GM23338 (cell line): Measurements from ENCODE around the gene CACNA1G. TPM values are rescaled to one million over a fixed set of nuclear protein-coding genes. Genes with fewer than 3 reads are reported as not detected.

ENCODE experiments used
- ATAC-seq: fragments of 200-7000 bp; cut with Tn5 transposase; 3 replicates; pipeline ENCODE4 v1.9.1; 2020
- DNase-seq: peaks from one replicate; pipeline ENCODE4 v3.0.0-alpha.2; 2015; ENCODE audit warnings: low spot score
- H2AFZ ChIP-seq: fragments of 200-600 bp; sonication (generic); 2 replicates; pipeline ENCODE4 v1.8.0; 2016; ENCODE audit warnings: antibody characterized with exemption, mild to moderate bottlenecking, moderate library complexity
- H3F3A ChIP-seq: fragments of 200-600 bp; sonication (generic); replicated peaks from 2 replicates; pipeline ENCODE4 v1.8.0; 2017; ENCODE audit warnings: antibody characterized with exemption, mixed run types, low read depth
- H3K27ac ChIP-seq: fragments of 200-600 bp; sonication (generic); 2 replicates; pipeline ENCODE4 v1.6.1; 2016; ENCODE audit warnings: low read depth
- H3K27me3 ChIP-seq: fragments of 200-600 bp; sonication (generic); 2 replicates; pipeline ENCODE4 v1.8.0; 2016; ENCODE audit warnings: mild to moderate bottlenecking, mixed run types, moderate library complexity; ENCODE audit not compliant: insufficient read depth
- H3K36me3 ChIP-seq: fragments of 200-600 bp; sonication (generic); 2 replicates; pipeline ENCODE4 v1.8.0; 2016; ENCODE audit warnings: mild to moderate bottlenecking; ENCODE audit not compliant: insufficient read depth
- H3K4me1 ChIP-seq: fragments of 200-600 bp; sonication (generic); 2 replicates; pipeline ENCODE4 v1.8.0; 2016; ENCODE audit warnings: mild to moderate bottlenecking, moderate library complexity; ENCODE audit not compliant: insufficient read depth
- H3K4me2 ChIP-seq: fragments of 200-600 bp; sonication (generic); 2 replicates; pipeline ENCODE4 v1.7.1; 2017; ENCODE audit warnings: mixed run types
- H3K4me3 ChIP-seq: fragments of 200-600 bp; sonication (generic); 2 replicates; pipeline ENCODE4 v1.6.1; 2016; ENCODE audit warnings: mixed run types
- H3K79me2 ChIP-seq: fragments of 200-600 bp; sonication (generic); replicated peaks from 2 replicates; pipeline ENCODE4 v1.8.0; 2017; ENCODE audit warnings: mild to moderate bottlenecking; ENCODE audit not compliant: insufficient read depth
- H3K9me2 ChIP-seq: fragments of 200-600 bp; sonication (generic); 2 replicates; pipeline ENCODE4 v1.8.0; 2017; ENCODE audit not compliant: insufficient read depth
- H4K20me1 ChIP-seq: fragments of 200-600 bp; sonication (generic); replicated peaks from 2 replicates; pipeline ENCODE4 v1.8.0; 2017; ENCODE audit warnings: mild to moderate bottlenecking; ENCODE audit not compliant: insufficient read depth
- H3K27ac Mint-ChIP-seq: 2 replicates; pipeline ENCODE4 v1.8.0; 2020; ENCODE audit warnings: inconsistent platforms, mild to moderate bottlenecking, moderate library complexity, mixed read lengths
- H3K27me3 Mint-ChIP-seq: 3 replicates; pipeline ENCODE4 v1.8.0; 2022; ENCODE audit warnings: low read depth, mild to moderate bottlenecking, moderate library complexity, mixed read lengths, inconsistent platforms; ENCODE audit not compliant: insufficient read depth, poor library complexity
- H3K36me3 Mint-ChIP-seq: 3 replicates; pipeline ENCODE4 v1.8.0; 2021; ENCODE audit warnings: low read depth, mild to moderate bottlenecking, inconsistent platforms, moderate library complexity, mixed read lengths
- H3K4me1 Mint-ChIP-seq: 3 replicates; pipeline ENCODE4 v1.8.0; 2020; ENCODE audit warnings: mild to moderate bottlenecking, inconsistent platforms, mixed read lengths
- H3K4me3 Mint-ChIP-seq: 3 replicates; pipeline ENCODE4 v1.8.0; 2021; ENCODE audit warnings: moderate library complexity, mild to moderate bottlenecking, inconsistent platforms, mixed read lengths
- H3K9me3 Mint-ChIP-seq: 3 replicates; pipeline ENCODE4 v1.8.0; 2020; ENCODE audit warnings: moderate library complexity, mild to moderate bottlenecking, inconsistent platforms, mixed read lengths
- CREB1 ChIP-seq: fragments of 250-450 bp; sonication (Bioruptor Pico); IDR thresholded peaks from 2 replicates; pipeline ENCODE4 v1.5.0; 2020; ENCODE audit warnings: low read depth, mild to moderate bottlenecking, moderate library complexity
- EZH2 ChIP-seq: fragments of 200-600 bp; sonication (generic); IDR thresholded peaks from one replicate; pipeline ENCODE4 v1.8.0; 2017; ENCODE audit warnings: antibody characterized with exemption, mild to moderate bottlenecking, low read depth; ENCODE audit not compliant: unreplicated experiment
- JUNB ChIP-seq: IDR thresholded peaks from one replicate; pipeline ENCODE4 v1.6.1; 2016; ENCODE audit warnings: antibody characterized with exemption; ENCODE audit not compliant: unreplicated experiment
- NANOG ChIP-seq: IDR thresholded peaks from 2 replicates; pipeline ENCODE4 v1.6.1; 2016; ENCODE audit warnings: antibody characterized with exemption, borderline replicate concordance
- POLR2AphosphoS5 ChIP-seq: IDR thresholded peaks from 2 replicates; pipeline ENCODE4 v1.6.1; 2016; ENCODE audit warnings: antibody characterized with exemption, low read depth
- STAT1 ChIP-seq: IDR thresholded peaks from one replicate; pipeline ENCODE4 v1.6.1; 2016; ENCODE audit warnings: antibody characterized with exemption; ENCODE audit not compliant: unreplicated experiment
- ZNF114 ChIP-seq: fragments of 250-450 bp; sonication (Bioruptor Pico); IDR thresholded peaks from 2 replicates; pipeline ENCODE4 v1.5.0; 2020; ENCODE audit warnings: mild to moderate bottlenecking, moderate library complexity
- ZNF331 ChIP-seq: fragments of 250-450 bp; sonication (Bioruptor Pico); IDR thresholded peaks from 2 replicates; pipeline ENCODE4 v1.5.0; 2020; ENCODE audit warnings: low read depth, mild to moderate bottlenecking, moderate library complexity
- polyA plus RNA-seq: library from polyadenylated mRNA; unstranded; fragments of >200 nt; fragmentation: Nextera tagmentation; extraction: Ambion mirVana; gene quantifications from 2 replicates; pipeline ENCODE4 v1.2.1, GENCODE V29; 2016
- total RNA-seq: library from RNA; depleted of rRNA; stranded (reverse); fragments of >200 nt; shearing (Covaris generic); gene quantifications from 2 replicates; pipeline ENCODE4 v1.2.3, GENCODE V29; 2014
- TF ChIP-seq, protein P1 (sequence below): IDR thresholded peaks from one replicate; pipeline ENCODE4 v1.6.1; 2018; ENCODE audit warnings: antibody characterized with exemption; ENCODE audit not compliant: unreplicated experiment
- TF ChIP-seq, protein P2 (sequence below), 2 experiments: fragments of 200-600 bp in 1 of 2; sonication (generic) in 1 of 2; conservative IDR thresholded peaks; 2 replicates each; pipeline versions ENCODE4 v1.5.1 to v1.6.1; 2016 to 2017; ENCODE audit warnings: antibody characterized with exemption in 2 of 2, low read depth in 2 of 2, mild to moderate bottlenecking in 2 of 2, moderate library complexity in 1 of 2
- TF ChIP-seq, protein P3 (sequence below): IDR thresholded peaks from 2 replicates; pipeline ENCODE4 v1.6.1; 2016; ENCODE audit warnings: antibody characterized with exemption
- TF ChIP-seq, protein P4 (sequence below): fragments of 250-450 bp; sonication (Bioruptor Pico); IDR thresholded peaks from 2 replicates; pipeline ENCODE4 v1.5.0; 2020; ENCODE audit warnings: mild to moderate bottlenecking, moderate library complexity

The CACNA1G gene
- total and polyA plus RNA-seq, 2 experiments from 2014 or later = 1.4 to 5.1 TPM

DNA sequence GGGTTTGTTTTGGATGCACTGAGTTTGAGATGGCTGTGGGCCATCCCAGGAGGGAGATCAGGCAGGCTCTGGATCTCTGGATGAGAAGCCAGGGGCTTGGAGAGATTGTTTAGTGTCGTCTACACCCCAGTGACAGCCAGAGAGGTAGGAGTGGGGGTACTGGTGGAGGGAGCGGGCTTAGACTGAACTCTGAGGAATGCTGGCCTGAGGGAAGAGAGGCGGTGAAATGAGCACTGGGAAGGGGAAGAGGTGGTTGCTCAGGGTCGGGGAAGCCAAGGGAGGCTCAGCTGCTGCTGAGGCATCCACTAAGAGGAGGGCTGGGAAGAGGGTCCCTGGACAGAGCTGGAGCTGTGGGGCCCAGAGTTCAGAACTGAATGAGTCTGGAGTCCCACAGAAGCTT lies 23.6 kb downstream of the CACNA1G start (continued):
- TF ChIP-seq, protein P1, sequence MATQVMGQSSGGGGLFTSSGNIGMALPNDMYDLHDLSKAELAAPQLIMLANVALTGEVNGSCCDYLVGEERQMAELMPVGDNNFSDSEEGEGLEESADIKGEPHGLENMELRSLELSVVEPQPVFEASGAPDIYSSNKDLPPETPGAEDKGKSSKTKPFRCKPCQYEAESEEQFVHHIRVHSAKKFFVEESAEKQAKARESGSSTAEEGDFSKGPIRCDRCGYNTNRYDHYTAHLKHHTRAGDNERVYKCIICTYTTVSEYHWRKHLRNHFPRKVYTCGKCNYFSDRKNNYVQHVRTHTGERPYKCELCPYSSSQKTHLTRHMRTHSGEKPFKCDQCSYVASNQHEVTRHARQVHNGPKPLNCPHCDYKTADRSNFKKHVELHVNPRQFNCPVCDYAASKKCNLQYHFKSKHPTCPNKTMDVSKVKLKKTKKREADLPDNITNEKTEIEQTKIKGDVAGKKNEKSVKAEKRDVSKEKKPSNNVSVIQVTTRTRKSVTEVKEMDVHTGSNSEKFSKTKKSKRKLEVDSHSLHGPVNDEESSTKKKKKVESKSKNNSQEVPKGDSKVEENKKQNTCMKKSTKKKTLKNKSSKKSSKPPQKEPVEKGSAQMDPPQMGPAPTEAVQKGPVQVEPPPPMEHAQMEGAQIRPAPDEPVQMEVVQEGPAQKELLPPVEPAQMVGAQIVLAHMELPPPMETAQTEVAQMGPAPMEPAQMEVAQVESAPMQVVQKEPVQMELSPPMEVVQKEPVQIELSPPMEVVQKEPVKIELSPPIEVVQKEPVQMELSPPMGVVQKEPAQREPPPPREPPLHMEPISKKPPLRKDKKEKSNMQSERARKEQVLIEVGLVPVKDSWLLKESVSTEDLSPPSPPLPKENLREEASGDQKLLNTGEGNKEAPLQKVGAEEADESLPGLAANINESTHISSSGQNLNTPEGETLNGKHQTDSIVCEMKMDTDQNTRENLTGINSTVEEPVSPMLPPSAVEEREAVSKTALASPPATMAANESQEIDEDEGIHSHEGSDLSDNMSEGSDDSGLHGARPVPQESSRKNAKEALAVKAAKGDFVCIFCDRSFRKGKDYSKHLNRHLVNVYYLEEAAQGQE = no peak
- TF ChIP-seq POLR2AphosphoS5 (no peak), ZNF331 (CRISPR knock-in tag) (no peak), NANOG (no peak), STAT1 (no peak), CREB1 (CRISPR knock-in tag) (no peak), ZNF114 (CRISPR knock-in tag) (no peak)
- TF ChIP-seq, protein P2, sequence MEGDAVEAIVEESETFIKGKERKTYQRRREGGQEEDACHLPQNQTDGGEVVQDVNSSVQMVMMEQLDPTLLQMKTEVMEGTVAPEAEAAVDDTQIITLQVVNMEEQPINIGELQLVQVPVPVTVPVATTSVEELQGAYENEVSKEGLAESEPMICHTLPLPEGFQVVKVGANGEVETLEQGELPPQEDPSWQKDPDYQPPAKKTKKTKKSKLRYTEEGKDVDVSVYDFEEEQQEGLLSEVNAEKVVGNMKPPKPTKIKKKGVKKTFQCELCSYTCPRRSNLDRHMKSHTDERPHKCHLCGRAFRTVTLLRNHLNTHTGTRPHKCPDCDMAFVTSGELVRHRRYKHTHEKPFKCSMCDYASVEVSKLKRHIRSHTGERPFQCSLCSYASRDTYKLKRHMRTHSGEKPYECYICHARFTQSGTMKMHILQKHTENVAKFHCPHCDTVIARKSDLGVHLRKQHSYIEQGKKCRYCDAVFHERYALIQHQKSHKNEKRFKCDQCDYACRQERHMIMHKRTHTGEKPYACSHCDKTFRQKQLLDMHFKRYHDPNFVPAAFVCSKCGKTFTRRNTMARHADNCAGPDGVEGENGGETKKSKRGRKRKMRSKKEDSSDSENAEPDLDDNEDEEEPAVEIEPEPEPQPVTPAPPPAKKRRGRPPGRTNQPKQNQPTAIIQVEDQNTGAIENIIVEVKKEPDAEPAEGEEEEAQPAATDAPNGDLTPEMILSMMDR (conservative IDR thresholded peaks at IDR 0.05; ENCODE audit: low read depth in 2 of 2) = no peak
- TF ChIP-seq, protein P3, sequence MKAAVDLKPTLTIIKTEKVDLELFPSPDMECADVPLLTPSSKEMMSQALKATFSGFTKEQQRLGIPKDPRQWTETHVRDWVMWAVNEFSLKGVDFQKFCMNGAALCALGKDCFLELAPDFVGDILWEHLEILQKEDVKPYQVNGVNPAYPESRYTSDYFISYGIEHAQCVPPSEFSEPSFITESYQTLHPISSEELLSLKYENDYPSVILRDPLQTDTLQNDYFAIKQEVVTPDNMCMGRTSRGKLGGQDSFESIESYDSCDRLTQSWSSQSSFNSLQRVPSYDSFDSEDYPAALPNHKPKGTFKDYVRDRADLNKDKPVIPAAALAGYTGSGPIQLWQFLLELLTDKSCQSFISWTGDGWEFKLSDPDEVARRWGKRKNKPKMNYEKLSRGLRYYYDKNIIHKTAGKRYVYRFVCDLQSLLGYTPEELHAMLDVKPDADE = no peak

DNA sequence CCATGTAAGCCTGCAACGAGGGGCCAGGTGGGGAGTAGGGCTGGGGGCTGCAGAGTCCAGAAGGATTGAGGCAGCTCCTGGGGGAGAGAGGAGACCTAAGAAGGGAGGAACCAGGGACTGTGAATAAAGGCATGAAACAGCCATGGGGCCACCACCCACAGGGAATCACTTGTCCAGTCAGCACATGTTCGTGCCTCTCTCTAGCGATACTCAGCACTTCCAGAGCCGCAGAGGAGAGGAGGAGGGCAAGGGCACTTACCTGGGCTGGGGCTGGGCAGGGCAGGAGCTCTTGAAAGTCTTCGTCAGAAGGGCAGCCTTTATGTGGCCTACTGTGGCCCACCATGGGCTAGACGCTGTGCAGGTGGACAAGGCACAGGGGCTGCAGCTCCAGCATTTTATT lies 24.2 kb downstream of the CACNA1G start:
- peaks cover 25% of the 10 kb centered on the region for H3K27me3 Mint-ChIP-seq
- Histone ChIP-seq H3K9me2 (no peaks in the 10 kb centered on the region), H3K27me3 (no peaks in the 10 kb centered on the region), H3K4me3 (no peak overlapping the region), H3K4me1 (no peaks in the 10 kb centered on the region; the same call in 1 of the 2 replicates), H4K20me1 (no peaks in the 10 kb centered on the region), H2AFZ (no peak overlapping the region), H3K27ac (no peak overlapping the region), H3K4me2 (no peak overlapping the region), H3K79me2 (no peaks in the 10 kb centered on the region), H3K36me3 (no peaks in the 10 kb centered on the region), H3F3A (no peaks in the 10 kb centered on the region)
- H3K9me3 Mint-ChIP-seq = no peaks in the 10 kb centered on the region; the same call in 2 of the 3 replicates
- H3K36me3 Mint-ChIP-seq = no peaks in the 10 kb centered on the region
- ATAC-seq (no peak), DNase-seq (no peak)
- H3K4me3 Mint-ChIP-seq = no peak overlapping the region
- no peak overlapping the region for H3K27ac Mint-ChIP-seq
- H3K4me1 Mint-ChIP-seq = peaks cover 24% of the 10 kb centered on the region
- TF ChIP-seq STAT1 = no peak
- no peak for TF ChIP-seq CREB1 (CRISPR knock-in tag)
- TF ChIP-seq, protein P4, sequence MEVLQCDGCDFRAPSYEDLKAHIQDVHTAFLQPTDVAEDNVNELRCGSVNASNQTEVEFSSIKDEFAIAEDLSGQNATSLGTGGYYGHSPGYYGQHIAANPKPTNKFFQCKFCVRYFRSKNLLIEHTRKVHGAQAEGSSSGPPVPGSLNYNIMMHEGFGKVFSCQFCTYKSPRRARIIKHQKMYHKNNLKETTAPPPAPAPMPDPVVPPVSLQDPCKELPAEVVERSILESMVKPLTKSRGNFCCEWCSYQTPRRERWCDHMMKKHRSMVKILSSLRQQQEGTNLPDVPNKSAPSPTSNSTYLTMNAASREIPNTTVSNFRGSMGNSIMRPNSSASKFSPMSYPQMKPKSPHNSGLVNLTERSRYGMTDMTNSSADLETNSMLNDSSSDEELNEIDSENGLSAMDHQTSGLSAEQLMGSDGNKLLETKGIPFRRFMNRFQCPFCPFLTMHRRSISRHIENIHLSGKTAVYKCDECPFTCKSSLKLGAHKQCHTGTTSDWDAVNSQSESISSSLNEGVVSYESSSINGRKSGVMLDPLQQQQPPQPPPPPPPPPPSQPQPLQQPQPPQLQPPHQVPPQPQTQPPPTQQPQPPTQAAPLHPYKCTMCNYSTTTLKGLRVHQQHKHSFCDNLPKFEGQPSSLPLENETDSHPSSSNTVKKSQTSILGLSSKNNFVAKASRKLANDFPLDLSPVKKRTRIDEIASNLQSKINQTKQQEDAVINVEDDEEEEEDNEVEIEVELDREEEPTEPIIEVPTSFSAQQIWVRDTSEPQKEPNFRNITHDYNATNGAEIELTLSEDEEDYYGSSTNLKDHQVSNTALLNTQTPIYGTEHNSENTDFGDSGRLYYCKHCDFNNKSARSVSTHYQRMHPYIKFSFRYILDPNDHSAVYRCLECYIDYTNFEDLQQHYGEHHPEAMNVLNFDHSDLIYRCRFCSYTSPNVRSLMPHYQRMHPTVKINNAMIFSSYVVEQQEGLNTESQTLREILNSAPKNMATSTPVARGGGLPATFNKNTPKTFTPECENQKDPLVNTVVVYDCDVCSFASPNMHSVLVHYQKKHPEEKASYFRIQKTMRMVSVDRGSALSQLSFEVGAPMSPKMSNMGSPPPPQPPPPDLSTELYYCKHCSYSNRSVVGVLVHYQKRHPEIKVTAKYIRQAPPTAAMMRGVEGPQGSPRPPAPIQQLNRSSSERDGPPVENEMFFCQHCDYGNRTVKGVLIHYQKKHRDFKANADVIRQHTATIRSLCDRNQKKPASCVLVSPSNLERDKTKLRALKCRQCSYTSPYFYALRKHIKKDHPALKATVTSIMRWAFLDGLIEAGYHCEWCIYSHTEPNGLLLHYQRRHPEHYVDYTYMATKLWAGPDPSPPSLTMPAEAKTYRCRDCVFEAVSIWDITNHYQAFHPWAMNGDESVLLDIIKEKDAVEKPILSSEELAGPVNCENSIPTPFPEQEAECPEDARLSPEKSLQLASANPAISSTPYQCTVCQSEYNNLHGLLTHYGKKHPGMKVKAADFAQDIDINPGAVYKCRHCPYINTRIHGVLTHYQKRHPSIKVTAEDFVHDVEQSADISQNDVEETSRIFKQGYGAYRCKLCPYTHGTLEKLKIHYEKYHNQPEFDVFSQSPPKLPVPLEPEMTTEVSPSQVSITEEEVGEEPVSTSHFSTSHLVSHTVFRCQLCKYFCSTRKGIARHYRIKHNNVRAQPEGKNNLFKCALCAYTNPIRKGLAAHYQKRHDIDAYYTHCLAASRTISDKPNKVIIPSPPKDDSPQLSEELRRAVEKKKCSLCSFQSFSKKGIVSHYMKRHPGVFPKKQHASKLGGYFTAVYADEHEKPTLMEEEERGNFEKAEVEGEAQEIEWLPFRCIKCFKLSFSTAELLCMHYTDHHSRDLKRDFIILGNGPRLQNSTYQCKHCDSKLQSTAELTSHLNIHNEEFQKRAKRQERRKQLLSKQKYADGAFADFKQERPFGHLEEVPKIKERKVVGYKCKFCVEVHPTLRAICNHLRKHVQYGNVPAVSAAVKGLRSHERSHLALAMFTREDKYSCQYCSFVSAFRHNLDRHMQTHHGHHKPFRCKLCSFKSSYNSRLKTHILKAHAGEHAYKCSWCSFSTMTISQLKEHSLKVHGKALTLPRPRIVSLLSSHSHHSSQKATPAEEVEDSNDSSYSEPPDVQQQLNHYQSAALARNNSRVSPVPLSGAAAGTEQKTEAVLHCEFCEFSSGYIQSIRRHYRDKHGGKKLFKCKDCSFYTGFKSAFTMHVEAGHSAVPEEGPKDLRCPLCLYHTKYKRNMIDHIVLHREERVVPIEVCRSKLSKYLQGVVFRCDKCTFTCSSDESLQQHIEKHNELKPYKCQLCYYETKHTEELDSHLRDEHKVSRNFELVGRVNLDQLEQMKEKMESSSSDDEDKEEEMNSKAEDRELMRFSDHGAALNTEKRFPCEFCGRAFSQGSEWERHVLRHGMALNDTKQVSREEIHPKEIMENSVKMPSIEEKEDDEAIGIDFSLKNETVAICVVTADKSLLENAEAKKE (CRISPR knock-in tag) = no peak
- TF ChIP-seq JUNB = no peak
- TF ChIP-seq EZH2 = no peak
- TF ChIP-seq, protein P3 = no peak
